ENCODE results near the gene EEF2K. TPM values are rescaled to one million over a fixed set of nuclear protein-coding genes. Genes with fewer than 3 reads are reported as not detected.

Gene EEF2K
- total and polyA plus RNA-seq, 2 donors from 2014 or later = 2.8 to 28.1 TPM

DNA sequence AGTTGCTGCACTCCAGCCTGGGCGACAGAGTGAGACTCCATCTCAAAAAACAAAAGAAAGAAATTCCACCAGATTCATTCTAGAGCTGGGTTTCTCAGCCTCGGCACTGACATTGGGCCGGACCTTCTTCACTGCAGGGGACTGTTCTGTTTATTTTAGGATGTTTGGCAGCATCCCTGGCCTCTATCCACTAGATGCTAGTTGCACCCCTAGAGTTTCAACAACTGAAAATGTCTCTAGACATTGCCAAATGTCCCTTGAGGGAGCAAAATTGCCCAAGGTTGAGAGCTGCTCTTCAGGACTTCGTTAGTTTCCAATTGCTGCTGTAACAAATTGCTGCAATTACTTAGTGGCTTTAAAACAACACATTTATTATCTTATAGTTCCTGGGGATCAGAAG, 7.2 kb downstream of the EEF2K start:
- no peaks in the 10 kb centered on the region for H3K4me1 ChIP-seq (ENCODE audit: control insufficient read depth in 2 of 3, insufficient read depth in 2 of 3, low read depth in 1 of 3, low read length in 3 of 3)
- H3K27ac ChIP-seq (ENCODE audit: low read depth in 2 of 2, low read length in 2 of 2) = no peak overlapping the region
- intact Hi-C loops (cut with DNase I) = loop anchor here (10.0 kb wide), 1 partner anchor 72 kb away; no protein-coding TSS in a partner anchor
- no peaks in the 10 kb centered on the region for H3K9me3 ChIP-seq (ENCODE audit: control insufficient read depth in 2 of 3, insufficient read depth in 1 of 3, low read length in 3 of 3)
- H3K27me3 ChIP-seq (ENCODE audit: control insufficient read depth, insufficient read depth, low read length) = no peaks in the 10 kb centered on the region
- no peak overlapping the region for H3K4me3 ChIP-seq (ENCODE audit: low read length in 3 of 3)
- H3K9ac ChIP-seq (ENCODE audit: low read length in 3 of 3) = no peak overlapping the region
- no peak for FAIRE-seq
- no peak for DNase-seq
- TF ChIP-seq, protein P1, sequence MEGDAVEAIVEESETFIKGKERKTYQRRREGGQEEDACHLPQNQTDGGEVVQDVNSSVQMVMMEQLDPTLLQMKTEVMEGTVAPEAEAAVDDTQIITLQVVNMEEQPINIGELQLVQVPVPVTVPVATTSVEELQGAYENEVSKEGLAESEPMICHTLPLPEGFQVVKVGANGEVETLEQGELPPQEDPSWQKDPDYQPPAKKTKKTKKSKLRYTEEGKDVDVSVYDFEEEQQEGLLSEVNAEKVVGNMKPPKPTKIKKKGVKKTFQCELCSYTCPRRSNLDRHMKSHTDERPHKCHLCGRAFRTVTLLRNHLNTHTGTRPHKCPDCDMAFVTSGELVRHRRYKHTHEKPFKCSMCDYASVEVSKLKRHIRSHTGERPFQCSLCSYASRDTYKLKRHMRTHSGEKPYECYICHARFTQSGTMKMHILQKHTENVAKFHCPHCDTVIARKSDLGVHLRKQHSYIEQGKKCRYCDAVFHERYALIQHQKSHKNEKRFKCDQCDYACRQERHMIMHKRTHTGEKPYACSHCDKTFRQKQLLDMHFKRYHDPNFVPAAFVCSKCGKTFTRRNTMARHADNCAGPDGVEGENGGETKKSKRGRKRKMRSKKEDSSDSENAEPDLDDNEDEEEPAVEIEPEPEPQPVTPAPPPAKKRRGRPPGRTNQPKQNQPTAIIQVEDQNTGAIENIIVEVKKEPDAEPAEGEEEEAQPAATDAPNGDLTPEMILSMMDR (IDR thresholded peaks at IDR 0.05; ENCODE audit: borderline replicate concordance, extremely low read depth, insufficient read depth) = no peak
- no peaks in the 10 kb centered on the region for H3K36me3 ChIP-seq (ENCODE audit: control insufficient read depth in 2 of 3, insufficient read depth in 3 of 3, low read length in 3 of 3)

DNA sequence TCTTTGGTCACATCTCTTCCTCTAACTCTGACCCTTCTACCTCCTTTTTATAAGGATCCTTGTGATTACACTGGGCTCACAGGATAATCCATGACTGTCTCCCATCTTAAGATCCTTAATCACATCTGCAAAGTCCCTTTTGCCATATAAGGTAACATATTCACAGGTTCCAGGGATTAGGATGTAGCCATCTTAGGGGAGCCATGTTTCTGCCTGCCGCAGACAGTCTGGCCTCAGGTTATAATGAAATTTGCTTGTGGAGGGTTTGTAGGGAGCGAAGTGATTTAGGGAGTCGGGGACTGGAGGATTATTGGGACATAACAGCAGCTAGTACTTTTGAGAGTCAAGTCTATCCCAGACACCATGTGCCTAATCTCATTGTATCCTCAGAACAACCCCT, 7.7 kb downstream of the EEF2K start:
- no peak for DNase-seq
- no peaks in the 10 kb centered on the region for H3K4me1 ChIP-seq (ENCODE audit: control insufficient read depth in 2 of 3, insufficient read depth in 2 of 3, low read depth in 1 of 3, low read length in 3 of 3)

DNA sequence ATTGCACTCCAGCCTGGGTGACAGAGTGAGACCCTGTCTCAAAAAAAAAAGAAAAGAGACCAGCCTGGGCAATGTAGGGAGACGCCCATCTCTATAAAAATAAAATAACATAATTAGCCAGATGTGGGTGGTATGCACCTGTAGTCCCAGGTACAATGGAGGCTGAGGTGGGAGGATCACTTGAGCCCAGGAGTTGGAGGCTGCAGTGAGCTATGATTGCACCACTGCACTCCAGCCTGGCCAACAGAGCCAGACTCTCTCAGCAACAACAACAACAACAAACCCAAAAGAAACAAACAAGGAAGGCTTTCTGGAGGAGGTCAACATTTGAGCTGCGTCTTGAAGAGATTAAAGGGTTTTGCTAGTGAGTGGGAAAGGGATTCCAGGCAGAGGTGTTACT, 8.3 kb downstream of the EEF2K start:
- H3K36me3 ChIP-seq (ENCODE audit: control insufficient read depth in 2 of 3, insufficient read depth in 3 of 3, low read length in 3 of 3) = no peaks in the 10 kb centered on the region
- DNase-seq (no peak), FAIRE-seq (no peak)
- intact Hi-C loops (cut with DNase I) = loop anchor here (10.0 kb wide), 1 partner anchor 70 kb away; no protein-coding TSS in a partner anchor
- H3K4me1 ChIP-seq (ENCODE audit: control insufficient read depth in 2 of 3, insufficient read depth in 2 of 3, low read depth in 1 of 3, low read length in 3 of 3) = no peaks in the 10 kb centered on the region
- no peaks in the 10 kb centered on the region for H3K9me3 ChIP-seq (ENCODE audit: control insufficient read depth in 2 of 3, insufficient read depth in 1 of 3, low read length in 3 of 3)
- TF ChIP-seq, protein P1 (IDR thresholded peaks at IDR 0.05; ENCODE audit: borderline replicate concordance, extremely low read depth, insufficient read depth) = no peak
- no peak overlapping the region for H3K9ac ChIP-seq (ENCODE audit: low read length in 3 of 3)
- H3K27ac ChIP-seq (ENCODE audit: low read depth in 2 of 2, low read length in 2 of 2) = no peak overlapping the region
- H3K27me3 ChIP-seq (ENCODE audit: control insufficient read depth, insufficient read depth, low read length) = no peaks in the 10 kb centered on the region
- no peak overlapping the region for H3K4me3 ChIP-seq (ENCODE audit: low read length in 3 of 3)

More for the DNA sequence above, 7.7 kb downstream of the EEF2K start:
- Histone ChIP-seq H3K36me3 (ENCODE audit: control insufficient read depth in 2 of 3, insufficient read depth in 3 of 3, low read length in 3 of 3) (no peaks in the 10 kb centered on the region), H3K9me3 (ENCODE audit: control insufficient read depth in 2 of 3, insufficient read depth in 1 of 3, low read length in 3 of 3) (no peaks in the 10 kb centered on the region), H3K9ac (ENCODE audit: low read length in 3 of 3) (no peak overlapping the region), H3K4me3 (ENCODE audit: low read length in 3 of 3) (no peak overlapping the region), H3K27ac (ENCODE audit: low read depth in 2 of 2, low read length in 2 of 2) (no peak overlapping the region), H3K27me3 (ENCODE audit: control insufficient read depth, insufficient read depth, low read length) (no peaks in the 10 kb centered on the region)
- intact Hi-C loops (cut with DNase I) = loop anchor here (10.0 kb wide), 1 partner anchor 71 kb away; no protein-coding TSS in a partner anchor
- TF ChIP-seq, protein P1 (IDR thresholded peaks at IDR 0.05; ENCODE audit: borderline replicate concordance, extremely low read depth, insufficient read depth) = no peak
- FAIRE-seq = no peak

DNA sequence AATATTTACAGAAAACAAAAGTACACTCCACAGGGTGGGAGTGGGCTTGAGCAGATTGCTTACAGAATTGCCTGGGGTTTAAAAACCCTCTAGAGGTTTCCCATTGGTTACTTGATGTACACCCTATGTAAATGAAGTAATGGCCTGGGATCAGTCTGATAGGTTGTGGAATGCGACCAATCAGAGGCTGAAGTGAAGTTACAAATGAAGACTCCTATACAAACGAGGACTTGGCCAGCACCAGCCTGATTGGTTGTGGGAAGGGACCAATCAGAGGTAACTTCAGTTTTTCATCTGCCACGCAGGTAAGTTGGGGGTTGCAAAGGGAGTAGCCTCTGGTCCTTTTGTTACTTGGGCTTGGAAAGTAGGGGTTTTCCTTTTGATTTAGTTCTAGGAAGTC, 8.8 kb downstream of the EEF2K start:
- Histone ChIP-seq H3K9ac (ENCODE audit: low read length in 3 of 3) (no peak overlapping the region), H3K9me3 (ENCODE audit: control insufficient read depth in 2 of 3, insufficient read depth in 1 of 3, low read length in 3 of 3) (no peaks in the 10 kb centered on the region), H3K4me3 (ENCODE audit: low read length in 3 of 3) (no peak overlapping the region), H3K27ac (ENCODE audit: low read depth in 2 of 2, low read length in 2 of 2) (no peak overlapping the region), H3K36me3 (ENCODE audit: control insufficient read depth in 2 of 3, insufficient read depth in 3 of 3, low read length in 3 of 3) (no peaks in the 10 kb centered on the region), H3K27me3 (ENCODE audit: control insufficient read depth, insufficient read depth, low read length) (no peaks in the 10 kb centered on the region), H3K4me1 (ENCODE audit: control insufficient read depth in 2 of 3, insufficient read depth in 2 of 3, low read depth in 1 of 3, low read length in 3 of 3) (no peaks in the 10 kb centered on the region)
- FAIRE-seq (no peak), DNase-seq (no peak)
- intact Hi-C loops (cut with DNase I) = loop anchor here (10.0 kb wide), 1 partner anchor 70 kb away; no protein-coding TSS in a partner anchor
- TF ChIP-seq, protein P1 (IDR thresholded peaks at IDR 0.05; ENCODE audit: borderline replicate concordance, extremely low read depth, insufficient read depth) = no peak

Data from kidney (tissue), 14 donors.